T-helper 1 cell (primary cell): ENCODE measurements around the gene CD247.

Experiments used
- DNase-seq, 5 donors: peaks; one replicate each; pipeline ENCODE4 v3.0.0-alpha.2; 2012 to 2020

The CD247 gene

DNA sequence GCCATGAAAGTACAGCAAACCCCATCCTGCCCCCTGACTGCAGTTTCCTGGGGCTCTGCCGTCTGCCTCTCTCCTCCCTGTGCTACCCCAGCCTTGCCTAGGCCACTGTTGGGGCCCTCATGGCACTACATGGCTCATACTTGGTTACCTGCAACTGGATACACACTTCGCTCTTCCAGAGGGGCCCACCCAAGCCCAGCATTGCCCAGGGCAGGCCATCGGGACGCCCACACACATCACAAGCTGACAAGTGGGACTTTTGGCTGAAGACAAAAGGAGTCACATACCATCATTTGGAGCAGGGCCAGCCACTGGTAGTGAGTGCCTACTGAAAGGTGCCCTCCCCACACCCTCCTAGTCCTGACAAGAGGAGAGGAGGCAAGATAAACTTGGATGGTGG is 82.8 kb downstream of the CD247 start:
- DNase-seq: no peak

DNA sequence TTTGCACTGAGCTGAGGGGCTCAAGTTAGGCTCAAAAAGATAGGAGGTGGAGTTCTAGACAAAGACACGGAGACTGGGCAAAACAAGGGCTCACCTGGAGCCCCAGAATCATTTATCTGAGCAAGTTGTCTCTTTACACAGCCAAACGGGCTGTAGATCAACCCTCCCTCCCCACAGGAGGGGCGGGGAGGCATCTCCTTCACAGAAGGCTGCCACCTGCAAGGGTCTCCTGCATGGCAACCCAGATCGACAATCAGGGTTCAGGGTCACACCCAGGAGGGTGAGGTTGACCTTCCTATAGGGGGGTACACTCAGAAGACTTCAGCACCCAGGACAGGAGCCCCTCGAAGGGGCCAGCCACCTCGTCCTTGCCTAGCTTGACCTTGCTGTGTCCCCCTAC is 84.0 kb downstream of the CD247 start:
- DNase-seq: no peak

DNA sequence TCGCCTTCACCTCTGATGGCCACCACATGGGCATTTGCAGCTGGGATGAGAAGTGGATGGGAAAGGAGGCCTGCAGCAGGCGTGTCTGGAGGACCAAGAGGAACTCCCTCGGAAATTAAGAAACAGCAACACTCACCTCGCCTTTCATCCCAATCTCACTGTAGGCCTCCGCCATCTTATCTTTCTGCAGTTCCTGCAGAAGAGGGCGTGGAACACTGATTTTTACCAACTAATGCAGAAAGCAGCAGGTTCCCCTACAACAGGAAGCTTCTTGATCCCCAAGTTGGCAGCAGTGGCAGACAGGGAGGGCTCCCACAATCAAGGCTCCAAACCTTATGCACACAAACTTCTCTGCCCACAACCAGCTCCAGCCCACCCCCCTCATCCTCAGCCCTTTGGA is 84.4 kb downstream of the CD247 start:
- no peak for DNase-seq

DNA sequence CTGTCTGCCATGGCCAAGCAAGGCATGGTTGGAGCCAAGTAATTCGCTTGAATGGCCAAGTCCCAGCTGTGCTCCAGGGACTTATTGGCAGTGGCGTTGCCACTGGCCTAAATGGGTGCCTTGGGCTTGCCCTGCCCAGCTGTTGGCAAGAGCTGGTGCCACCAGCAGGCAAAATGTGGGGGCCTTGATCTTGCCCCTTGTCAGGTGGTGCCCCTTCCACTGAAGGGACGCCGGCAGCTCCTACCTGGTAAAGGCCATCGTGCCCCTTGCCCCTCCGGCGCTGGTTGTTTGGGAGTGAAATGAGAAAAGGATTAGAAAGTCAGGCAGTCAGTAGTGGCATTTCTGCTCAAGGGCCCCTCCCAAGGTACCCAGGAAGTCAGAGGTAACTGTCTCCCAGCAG is 85.5 kb downstream of the CD247 start:
- DNase-seq: no peak

DNA sequence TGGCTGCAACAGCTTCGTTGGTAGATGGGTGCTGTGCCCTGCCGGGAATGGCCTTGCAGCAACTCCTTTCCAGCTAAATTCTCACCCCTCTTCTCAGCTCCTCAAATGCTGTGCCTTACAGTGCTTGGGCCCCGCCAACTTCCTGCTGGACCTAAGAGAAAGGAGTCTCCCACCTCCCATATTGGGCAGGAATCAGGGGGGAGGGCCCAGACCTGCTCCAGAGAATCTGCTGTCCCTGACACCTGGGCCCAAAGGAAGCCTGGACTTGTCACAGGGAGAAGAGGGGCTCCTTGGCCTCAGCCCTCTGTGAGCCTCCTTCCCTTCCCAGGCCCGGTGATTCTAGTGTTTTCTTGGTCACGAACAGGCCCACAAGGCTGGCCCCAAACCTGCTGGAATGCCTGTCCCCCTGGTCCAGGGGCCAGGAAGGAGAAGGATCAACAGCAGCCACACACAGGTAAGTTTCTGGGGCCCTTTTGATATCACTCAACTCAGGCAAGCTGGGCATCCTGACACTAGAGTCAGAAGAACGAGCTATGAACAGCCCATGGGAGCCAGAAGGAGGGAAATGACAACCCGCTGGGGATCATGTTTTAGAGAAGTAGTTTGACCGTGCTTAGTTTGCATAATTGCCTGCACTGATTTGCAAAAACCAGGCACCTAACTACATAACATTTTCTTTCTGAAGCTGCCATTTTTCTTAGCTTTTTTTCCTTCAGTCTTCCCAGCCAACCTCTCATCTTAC is 86.2 kb downstream of the CD247 start:
- no peak for DNase-seq

DNA sequence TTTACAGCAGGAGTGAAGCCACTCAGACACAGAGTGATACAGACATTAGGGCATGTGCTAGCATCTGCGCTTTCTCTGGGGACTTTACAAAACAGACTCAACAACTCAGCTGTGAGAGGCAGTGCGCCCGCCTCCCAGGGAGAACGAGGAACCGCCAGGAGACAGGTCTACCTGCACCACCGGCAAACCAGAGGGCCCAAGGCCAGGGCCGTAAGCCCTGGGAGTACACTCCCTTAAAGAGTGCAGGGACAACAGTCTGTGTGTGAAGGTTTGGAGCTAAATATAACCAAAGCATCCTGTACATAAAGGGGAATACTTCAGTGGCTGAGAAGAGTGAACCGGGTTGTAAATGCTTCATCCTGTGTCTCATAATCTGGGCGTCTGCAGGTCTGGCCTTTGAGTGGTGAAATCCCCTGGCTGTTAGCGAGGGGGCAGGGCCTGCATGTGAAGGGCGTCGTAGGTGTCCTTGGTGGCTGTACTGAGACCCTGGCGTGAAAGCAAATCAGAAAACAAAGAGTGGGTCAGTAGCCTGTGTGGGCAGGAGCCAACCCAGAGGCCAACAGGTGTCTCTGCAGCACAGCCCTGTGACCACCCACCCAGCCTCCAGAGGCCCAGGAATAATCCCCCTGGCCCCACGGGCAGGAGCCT is 86.9 kb downstream of the CD247 start:
- DNase-seq: no peak

DNA sequence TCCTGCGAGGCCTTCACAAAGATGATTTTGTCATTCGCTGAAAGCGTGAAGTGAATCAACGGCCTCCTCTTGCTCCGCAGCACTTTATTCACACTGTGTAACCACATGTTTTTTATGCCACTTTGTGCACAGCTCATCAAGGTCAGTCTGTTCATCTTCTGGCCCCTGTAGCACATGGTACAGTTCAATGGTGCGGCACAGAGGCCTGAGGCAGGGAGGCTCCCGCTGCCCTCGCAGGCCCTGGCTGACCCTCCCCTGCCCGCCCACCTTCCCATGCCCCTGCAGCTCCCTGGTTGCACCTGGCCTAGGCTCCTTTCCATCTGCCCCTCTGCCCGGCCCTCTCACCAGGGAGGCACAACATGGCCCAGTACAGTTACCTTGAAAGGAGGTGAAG is 87.5 kb downstream of the CD247 start:
- no peak for DNase-seq

DNA sequence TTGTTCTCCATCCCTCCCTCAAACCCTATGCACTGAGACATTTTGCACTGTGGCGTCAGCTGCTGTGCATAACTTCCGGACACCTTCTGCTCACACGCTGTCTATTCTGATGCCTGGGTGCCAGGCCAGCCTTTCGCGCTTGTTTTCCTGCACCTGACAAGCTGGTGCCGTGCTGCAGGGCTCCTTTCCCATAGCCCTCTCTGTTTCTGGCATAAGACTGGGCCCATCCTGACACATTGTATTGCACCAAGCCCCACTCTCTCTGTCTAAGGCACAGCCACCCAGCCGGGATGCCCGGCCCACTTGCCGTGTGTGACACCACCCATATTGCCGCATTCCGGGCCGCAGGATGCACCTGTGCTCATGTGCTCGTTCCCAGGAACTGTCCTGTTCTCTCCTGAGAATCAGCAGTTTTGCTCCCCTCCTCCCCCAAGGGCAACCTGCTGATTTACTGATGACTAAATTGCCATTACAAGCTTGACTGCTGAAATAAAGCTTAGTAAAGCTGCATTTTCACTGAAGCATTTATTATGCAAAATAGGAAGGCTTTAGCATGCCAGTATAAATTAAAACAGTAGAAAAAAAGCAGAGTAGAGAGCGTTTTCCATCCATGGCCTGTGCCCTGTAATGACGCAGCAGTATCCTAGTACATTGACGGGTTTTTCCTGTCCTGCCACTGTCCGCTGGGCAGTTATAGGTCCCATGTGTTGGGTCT is 88.0 kb downstream of the CD247 start:
- DNase-seq: no peak

DNA sequence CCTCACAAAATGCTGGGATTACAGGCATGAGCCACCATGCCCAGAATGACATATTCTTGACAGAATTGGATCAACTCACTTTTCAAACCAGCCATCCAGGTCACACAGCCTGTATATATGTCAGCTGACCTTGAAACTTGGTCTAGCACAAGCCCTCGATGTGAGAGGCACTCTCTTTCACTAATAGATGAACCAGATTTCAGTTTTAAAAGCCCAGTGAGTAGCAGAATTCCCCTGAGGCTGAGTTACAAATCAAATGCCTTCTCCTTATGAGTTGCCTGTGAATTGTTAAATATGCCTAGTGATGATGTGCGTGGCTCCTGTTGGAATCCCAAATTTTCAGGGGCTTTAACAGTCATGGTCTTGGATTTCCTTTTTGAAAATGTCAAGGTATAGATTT is 88.7 kb downstream of the CD247 start:
- DNase-seq: no peak

DNA sequence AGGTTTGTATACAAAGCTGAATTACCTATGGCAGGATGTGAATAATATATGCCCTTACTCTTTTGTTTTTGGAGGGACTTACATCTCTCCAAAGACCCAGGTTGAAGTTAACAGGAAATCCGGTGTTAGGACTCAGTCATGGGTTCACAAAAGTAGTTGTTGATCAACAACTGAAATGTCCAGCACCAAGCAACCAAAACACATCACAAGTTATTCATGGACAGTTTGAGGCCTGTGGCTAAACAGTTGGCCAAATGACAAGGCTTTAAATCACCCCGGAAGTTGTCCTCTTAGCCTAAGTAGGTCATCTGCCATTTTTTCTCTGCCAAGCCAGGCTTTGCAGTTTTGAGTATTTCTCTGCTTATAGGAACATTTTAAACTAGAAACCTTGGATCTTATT is 89.9 kb downstream of the CD247 start:
- DNase-seq: no peak

DNA sequence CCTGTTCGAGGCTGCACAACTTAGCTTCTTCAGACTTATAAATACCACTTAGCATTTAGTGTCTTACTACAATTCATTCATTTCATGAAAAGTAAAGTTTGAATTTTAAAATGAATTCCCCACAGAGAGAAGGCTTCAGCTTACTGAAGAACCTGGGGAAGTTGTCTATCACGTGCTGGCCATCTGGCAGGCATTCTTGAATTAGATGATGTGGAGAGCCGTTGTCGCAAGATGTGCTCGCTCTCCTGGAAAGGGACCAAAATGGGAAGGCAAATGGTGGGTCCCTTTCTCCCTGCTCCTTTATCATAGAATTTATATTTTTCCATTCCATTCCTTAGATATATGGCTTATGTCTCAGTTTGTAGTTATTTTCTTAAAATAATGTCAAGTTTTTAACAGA is 90.5 kb downstream of the CD247 start:
- DNase-seq: no peak

DNA sequence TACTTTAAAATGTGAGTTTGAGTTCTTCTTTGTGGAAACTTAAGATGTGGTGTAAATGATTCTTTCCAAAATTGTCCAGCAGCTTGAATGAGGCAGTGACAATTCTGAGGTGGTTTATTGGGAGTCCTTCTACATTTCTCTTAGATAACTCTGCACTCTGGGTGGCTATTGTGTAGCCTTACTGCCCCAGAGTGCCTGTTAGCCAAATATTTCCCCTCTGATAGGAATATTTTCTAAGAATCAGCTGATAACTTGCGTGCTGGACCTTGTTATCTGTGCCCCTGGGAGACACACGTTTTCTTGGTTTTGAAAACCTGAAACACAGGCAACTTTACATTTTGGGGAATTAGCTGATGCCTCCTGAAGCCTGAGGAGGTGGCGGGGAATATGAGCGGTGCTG is 91.6 kb downstream of the CD247 start:
- DNase-seq: no peak

DNA sequence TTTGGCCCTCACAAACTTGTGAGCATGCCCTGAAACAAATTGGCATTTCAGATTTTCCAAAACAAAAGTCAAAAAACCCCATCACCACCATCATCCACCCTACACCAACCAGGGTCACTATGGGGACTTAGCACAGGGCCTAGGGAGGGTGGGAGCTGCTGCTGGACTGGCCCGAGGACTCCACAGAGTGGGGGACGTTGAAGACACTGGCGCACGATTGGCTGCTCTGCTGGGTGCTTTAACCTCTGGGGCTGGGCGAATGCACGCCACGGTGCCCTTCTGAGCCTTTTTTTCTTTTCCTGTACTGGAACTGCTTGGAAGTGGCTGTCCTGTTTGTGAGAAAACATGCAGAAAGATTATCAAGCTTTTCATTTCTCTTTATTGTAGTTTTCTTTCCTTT is 92.8 kb downstream of the CD247 start:
- no peak for DNase-seq

DNA sequence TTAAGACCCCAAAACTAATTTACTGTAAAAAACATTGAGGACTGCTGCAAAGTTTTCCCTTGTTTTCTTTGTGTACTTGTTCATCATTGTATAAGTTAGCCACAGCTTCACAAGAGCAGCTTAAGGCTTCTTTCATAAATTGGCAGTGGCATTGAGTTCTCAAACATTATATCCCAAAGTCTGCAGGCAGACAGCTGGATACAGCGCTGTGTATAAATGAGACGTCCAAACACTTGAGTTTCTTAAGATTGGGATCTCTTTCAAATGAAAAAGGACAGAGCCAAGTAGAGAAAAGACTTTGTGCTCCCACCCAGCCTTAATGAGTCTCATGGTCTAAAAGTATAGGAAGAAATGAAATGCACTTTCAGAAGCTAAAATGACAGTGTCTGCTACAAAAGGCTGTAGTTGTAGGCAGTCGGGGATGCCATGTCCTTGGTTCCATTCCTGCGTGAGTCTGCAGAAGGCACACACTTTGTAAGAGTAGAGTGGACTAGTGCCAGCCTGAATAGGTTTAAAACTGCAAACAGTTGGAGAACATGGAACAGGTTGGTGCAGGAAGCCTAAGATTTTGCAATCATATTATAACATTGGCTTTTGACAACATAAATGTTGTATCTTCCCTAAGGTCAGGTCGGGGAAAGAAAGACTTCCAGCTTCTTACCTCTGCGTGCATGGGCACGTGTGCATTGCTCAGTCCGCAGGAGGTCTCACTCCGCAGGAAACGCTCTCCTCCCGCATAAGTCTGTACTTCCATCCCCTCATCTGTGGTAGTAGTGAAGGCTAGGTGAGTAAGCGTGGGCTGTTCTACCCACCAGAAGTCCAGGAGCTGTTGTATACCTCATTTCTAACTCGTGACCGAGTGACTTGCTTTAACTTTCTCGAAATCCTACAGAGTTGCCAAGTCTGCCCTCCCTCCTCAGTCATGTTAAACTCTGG is 94.4 kb downstream of the CD247 start:
- no peak for DNase-seq

DNA sequence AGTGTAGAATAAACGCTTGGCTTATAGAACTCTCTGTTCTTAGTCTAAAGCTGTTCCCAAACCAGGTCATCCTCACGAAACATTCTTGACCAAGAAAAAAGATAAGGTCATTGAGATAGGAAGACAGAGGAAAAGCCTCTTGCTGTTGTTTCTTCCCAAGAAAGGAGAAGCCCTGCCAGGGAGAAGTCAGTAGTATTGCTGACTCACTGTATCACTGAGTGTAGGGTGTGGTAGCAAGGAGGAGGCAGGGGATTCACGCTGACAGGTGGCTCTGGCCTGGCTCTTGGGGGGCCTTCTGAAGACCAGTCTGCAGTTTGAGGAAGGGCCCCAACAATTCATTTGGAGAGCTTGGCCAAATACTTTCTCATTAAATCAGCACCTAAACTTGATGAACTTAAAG is 97.8 kb downstream of the CD247 start:
- DNase-seq: no peak

DNA sequence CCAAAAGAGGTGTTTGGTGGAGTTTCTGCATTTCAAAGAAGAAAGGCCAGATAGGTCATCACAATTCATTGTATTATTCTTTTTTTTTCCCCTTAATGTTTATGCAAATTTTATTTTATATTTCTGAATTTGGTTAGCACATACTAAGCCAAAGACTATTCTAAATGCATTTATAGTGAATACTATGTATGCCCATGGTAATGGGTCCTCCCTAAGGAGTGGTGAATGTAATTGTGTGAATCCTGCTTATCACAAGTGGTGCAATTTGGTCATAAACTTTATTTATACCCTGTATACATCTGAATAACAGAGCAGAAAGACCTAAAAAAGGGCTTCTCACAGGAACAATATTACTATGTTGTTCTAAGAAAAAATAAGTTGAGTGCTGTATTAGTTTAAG is 99.1 kb downstream of the CD247 start:
- DNase-seq: no peak

DNA sequence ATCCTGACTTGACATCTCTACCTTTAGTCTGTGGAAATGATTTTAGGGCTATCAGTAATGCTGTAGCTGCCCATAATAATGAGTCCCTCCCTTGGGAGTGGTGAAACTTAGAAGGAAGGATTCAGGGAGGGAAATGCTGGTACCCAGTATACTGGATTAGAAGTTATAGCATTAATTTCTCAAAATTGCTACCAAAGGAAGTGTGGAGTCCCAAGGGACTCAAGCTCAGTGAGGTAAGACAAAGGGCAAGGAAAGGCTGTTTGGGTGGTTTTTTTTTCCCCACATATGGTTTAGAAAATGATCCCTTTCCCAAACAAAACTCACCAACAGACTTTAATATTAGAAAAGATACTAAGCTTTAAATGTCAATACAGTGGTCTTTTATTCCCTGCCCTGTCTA is 99.9 kb downstream of the CD247 start:
- no peak for DNase-seq

DNA sequence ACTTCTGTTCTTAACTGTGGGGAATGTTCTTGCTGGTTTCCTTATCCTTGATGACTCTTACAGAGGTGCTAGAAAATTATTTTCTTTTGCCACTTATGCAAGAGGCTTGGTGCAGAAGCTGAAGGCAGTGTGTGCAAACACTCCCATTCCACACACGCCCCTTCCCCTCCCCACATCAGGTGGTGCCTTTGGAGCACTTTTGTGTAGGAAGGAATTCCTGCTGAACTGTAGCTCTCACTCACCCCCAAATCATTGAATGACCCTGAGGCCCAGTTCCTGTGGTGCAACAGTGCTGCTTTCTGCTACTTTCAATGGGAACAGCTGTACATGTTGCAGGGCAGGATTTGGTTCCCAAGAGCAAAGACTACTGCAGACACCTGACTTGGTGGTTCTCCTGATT is 101.8 kb downstream of the CD247 start:
- no peak for DNase-seq

DNA sequence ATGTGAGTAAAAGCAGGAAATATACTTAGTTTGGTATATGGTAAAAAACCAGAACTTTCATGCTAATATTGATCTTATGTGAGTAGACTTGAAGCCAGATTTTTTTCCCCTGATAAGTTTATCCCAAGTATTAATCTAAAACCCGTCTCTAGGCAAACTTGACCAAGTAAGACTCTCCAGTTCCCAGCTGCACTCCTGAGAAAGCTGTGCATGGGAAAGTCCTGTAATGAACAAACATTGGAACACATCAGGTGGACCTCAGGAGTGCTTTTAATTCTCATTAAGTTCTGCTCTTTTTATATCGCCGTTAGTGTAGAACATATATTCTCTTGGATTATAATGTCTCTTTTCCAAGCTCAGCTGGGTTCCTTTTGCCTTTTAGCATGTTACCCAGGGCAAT is 105.0 kb downstream of the CD247 start:
- no peak for DNase-seq

DNA sequence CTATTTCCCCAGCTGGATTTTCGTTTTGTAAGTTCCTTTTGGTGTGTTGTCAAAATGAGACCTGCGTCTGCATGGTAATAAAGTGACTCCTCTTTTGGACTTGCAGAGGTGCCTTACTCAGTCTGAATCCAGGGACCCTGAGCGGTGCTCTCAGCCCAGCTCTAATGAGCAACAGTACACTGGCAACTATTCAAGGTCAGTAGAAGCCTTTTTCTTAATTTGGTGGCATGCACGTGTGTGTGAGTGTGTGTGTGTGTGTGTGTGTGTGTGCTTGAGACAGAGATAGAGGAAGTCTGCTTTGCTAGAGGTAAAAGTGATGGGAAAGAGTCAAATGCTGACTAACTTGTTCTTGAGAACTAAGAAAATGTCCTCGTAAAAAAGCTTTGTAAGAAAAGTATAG is 105.4 kb downstream of the CD247 start:
- no peak for DNase-seq

DNA sequence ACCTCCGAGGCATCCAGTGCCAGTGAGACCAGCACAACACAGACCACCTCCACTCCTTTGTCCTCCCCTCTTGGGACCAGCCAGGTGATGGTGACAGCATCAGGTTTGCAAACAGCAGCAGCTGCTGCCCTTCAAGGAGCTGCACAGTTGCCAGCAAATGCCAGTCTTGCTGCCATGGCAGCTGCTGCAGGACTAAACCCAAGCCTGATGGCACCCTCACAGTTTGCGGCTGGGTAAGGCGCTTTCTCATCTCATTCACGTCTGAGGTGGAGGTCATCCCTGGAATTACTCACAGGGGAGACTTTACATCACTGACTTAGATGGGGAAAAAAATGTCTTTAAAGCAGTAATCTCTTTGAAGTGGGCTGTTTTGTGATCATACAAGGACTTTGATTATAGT is 106.3 kb downstream of the CD247 start:
- no peak for DNase-seq

DNA sequence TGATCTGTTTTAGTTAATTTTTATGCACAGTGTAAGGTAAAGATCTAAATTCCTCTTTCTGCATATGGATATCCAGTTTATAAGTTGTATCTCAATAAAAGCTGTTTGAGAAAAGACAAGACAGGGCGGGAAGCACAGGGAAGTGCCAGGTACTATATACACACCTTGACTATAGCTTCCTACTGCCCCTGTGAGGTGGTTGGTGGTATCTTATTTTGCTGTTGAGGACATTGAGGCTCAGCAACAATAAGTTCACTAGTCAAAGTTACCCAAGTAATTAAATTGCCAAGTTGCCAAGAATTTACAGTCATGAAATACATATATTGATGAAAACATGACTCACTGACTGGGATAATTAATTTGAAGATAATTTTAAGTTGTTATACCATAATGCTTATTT is 109.1 kb downstream of the CD247 start:
- DNase-seq: no peak

DNA sequence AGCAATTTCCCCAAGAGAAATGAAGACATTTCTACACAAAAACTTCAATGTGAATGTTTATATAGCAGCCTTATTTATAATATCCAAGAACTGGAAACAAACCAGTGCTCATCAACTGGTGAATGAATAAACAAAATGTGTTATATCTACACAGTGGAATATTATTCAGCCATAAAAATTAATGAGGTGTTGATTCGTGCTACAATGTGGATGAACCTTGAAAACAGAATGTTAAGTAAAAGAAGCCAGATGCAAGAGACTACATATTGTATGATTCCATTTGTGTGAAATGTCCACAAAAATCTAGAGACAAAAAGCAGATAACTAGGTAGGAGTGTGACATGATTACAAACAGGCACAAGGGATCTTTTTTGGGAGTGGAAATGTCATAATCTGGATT is 110.0 kb downstream of the CD247 start:
- no peak for DNase-seq
